ENCODE results near the gene CD3G. TPM values are rescaled to one million over a fixed set of nuclear protein-coding genes. Genes with fewer than 3 reads are reported as not detected.
"Not testable (repeated sequence)": the region's sequence is repeated elsewhere in the genome, so short reads cannot be mapped to it uniquely, and the experiment has no call there.

CD3G gene
- total RNA-seq, 1 donor from 2014 or later: not detected

DNA sequence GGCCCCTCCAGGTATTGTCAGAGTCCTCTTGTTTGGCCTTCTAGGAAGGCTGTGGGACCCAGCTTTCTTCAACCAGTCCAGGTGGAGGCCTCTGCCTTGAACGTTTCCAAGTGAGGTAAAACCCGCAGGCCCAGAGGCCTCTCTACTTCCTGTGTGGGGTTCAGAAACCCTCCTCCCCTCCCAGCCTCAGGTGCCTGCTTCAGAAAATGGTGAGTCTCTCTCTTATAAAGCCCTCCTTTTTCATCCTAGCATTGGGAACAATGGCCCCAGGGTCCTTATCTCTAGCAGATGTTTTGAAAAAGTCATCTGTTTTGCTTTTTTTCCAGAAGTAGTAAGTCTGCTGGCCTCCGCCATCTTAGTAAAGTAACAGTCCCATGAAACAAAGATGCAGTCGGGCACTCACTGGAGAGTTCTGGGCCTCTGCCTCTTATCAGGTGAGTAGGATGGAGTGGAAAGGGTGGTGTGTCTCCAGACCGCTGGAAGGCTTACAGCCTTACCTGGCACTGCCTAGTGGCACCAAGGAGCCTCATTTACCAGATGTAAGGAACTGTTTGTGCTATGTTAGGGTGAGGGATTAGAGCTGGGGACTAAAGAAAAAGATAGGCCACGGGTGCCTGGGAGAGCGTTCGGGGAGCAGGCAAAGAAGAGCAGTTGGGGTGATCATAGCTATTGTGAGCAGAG is 39.4 kb upstream of the CD3G start, which contains the start of gene CD3E:
CD3E (plus strand) TSS at position 163 of the 681 bp plus-strand sequence; CDS start at position 386, 223 bp downstream.
- ChIA-PET CTCF (interaction anchor here (2.5 kb wide), 1 partner anchor 9 kb away, joined by 9 read pairs; no protein-coding TSS in a partner anchor), POLR2A (no interaction called here)
- no peaks in the 10 kb centered on the region for H3K9me3 Mint-ChIP-seq
- no peak for ATAC-seq (ENCODE audit: low read depth)
- H3K27ac Mint-ChIP-seq: no peak within 1 kb of the TSS
- H3K4me3 Mint-ChIP-seq: no peak within 1 kb of the TSS
- TF ChIP-seq, protein P1, sequence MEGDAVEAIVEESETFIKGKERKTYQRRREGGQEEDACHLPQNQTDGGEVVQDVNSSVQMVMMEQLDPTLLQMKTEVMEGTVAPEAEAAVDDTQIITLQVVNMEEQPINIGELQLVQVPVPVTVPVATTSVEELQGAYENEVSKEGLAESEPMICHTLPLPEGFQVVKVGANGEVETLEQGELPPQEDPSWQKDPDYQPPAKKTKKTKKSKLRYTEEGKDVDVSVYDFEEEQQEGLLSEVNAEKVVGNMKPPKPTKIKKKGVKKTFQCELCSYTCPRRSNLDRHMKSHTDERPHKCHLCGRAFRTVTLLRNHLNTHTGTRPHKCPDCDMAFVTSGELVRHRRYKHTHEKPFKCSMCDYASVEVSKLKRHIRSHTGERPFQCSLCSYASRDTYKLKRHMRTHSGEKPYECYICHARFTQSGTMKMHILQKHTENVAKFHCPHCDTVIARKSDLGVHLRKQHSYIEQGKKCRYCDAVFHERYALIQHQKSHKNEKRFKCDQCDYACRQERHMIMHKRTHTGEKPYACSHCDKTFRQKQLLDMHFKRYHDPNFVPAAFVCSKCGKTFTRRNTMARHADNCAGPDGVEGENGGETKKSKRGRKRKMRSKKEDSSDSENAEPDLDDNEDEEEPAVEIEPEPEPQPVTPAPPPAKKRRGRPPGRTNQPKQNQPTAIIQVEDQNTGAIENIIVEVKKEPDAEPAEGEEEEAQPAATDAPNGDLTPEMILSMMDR (IDR thresholded peaks at IDR 0.05): no peak
- H3K4me1 Mint-ChIP-seq: peaks cover 7% of the 10 kb centered on the region
- DNase-seq: no peak
- H3K27me3 Mint-ChIP-seq: peaks cover 6% of the 10 kb centered on the region
- intact Hi-C loops (cut with micrococcal nuclease): no loop called here
- no peaks in the 10 kb centered on the region for H3K36me3 Mint-ChIP-seq (ENCODE audit: low read depth)

DNA sequence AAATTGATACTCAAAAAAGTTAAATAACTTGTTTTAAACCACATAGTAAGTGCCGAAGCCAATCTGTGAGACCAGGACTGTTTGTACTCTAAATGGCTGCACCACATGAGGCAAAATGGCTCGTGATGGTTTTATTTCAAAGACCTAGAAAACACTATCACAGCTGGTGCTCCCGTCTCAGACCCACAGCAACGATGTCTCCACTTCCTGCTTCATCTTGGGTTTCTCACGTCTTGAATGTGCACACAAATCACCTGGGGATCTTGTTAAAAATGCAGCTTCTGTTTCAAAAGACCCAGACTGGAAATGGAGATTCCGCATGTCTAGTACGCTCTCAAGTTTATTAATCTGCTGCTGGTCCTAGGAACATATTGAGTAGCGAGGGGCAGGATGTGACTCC is 38.4 kb upstream of the CD3G start:
- no peak for DNase-seq
- Mint-ChIP-seq H3K27ac (no peak overlapping the region), H3K4me3 (no peak overlapping the region), H3K4me1 (peaks cover 7% of the 10 kb centered on the region), H3K27me3 (peaks cover 6% of the 10 kb centered on the region), H3K9me3 (no peaks in the 10 kb centered on the region), H3K36me3 (ENCODE audit: low read depth) (no peaks in the 10 kb centered on the region)
- ChIA-PET CTCF (interaction anchor here (2.5 kb wide), 1 partner anchor 10 kb away, joined by 9 read pairs; no protein-coding TSS in a partner anchor), POLR2A (no interaction called here)
- TF ChIP-seq, protein P1 (IDR thresholded peaks at IDR 0.05): no peak
- ATAC-seq (ENCODE audit: low read depth): no peak
- intact Hi-C loops (cut with micrococcal nuclease): no loop called here

DNA sequence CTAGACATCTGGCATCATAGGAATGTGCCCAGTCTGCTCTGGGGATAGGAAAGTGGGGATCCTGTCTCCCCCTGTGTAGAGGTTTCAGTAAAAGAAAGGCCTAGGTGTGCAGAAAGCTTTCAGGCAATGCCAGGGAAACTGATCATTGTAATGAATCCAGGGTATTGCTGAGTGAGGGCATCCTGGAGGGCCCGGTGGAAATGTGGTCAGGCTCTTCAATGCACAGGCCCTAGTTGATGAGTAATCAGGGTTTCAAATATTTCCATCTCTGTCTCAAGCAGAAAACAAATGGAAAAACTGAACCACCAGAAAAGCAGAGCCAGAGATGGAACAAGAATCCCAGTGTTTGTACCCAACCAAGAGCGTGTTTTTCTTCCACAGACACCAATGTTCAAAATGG is 37.6 kb upstream of the CD3G start:
- Mint-ChIP-seq H3K4me3 (no peak overlapping the region), H3K36me3 (ENCODE audit: low read depth) (no peaks in the 10 kb centered on the region), H3K27me3 (peaks cover 6% of the 10 kb centered on the region), H3K27ac (no peak overlapping the region), H3K4me1 (peaks cover 7% of the 10 kb centered on the region), H3K9me3 (no peaks in the 10 kb centered on the region)
- ChIA-PET POLR2A (no interaction called here), CTCF (no interaction called here)
- DNase-seq (no peak), ATAC-seq (ENCODE audit: low read depth) (no peak)
- TF ChIP-seq, protein P1 (IDR thresholded peaks at IDR 0.05): no peak
- intact Hi-C loops (cut with micrococcal nuclease): no loop called here

DNA sequence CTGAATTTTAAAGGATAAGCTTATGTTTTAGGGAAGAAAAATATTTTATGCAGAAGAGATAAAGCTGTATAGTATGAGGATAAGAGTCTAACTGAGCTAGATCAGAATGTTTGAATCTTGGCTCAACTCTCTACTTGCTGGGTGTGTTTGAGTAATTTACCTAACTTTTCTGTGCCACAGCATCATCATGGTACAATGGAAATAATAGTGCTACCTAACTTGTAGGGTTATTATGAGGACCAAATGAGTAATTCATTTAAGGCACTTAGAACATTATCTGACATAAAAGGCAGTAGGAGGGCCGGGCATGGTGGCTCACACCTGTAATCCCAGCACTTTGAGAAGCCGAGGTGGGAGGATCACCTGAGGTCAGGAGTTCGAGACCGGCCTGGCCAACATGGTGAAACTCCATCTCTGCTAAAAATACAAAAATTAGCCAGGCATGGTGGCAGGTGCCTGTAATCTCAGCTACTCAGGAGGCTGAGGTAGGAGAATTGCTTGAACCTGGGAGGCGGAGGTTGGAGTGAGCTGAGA is 35.1 kb upstream of the CD3G start:
- H3K27me3 Mint-ChIP-seq; ATAC-seq (ENCODE audit: low read depth); H3K36me3 Mint-ChIP-seq (ENCODE audit: low read depth); H3K27ac Mint-ChIP-seq; DNase-seq; H3K4me3 Mint-ChIP-seq; H3K9me3 Mint-ChIP-seq; POLR2A ChIA-PET; intact Hi-C loops (cut with micrococcal nuclease): not testable (repeated sequence)
- CTCF ChIA-PET: interaction anchor here (0.6 kb wide), 1 partner anchor 111 kb away, joined by 3 read pairs; no protein-coding TSS in a partner anchor
- H3K4me1 Mint-ChIP-seq: peaks cover 25% of the 10 kb centered on the region

DNA sequence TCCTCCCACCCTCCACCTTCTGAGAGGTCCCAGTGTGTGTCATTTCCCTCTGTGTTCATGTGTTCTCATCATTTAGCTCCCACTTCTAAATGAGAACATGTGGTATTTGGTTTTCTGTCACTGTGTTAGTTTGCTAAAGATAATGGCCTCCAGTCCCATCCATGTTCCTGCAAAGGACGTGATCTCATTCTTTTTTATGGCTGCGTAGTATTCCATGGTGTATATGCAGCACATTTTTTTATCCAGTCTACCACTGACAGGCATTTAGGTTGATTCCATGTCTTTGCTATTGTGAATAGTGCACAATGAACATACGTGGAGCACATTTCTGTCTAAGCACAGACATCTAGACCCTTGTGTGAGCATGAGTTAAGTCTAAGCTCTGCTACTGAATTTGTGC is 33.9 kb upstream of the CD3G start:
- Mint-ChIP-seq H3K27me3 (no peaks in the 10 kb centered on the region), H3K9me3 (no peaks in the 10 kb centered on the region), H3K36me3 (ENCODE audit: low read depth) (no peaks in the 10 kb centered on the region), H3K4me3 (no peak overlapping the region), H3K4me1 (peaks cover 27% of the 10 kb centered on the region), H3K27ac (no peak overlapping the region)
- TF ChIP-seq, protein P1 (IDR thresholded peaks at IDR 0.05): no peak
- ChIA-PET POLR2A (no interaction called here), CTCF (no interaction called here)
- ATAC-seq (ENCODE audit: low read depth) (no peak), DNase-seq (no peak)
- intact Hi-C loops (cut with micrococcal nuclease): no loop called here
